Gastrocnemius medialis (tissue), 4 donors: Measurements from ENCODE around the gene KIF5A. TPM values are rescaled to one million over a fixed set of nuclear protein-coding genes. Genes with fewer than 3 reads are reported as not detected.
"Not testable (repeated sequence)": the region's sequence is repeated elsewhere in the genome, so short reads cannot be mapped to it uniquely, and the experiment has no call there.

Source experiments
- ATAC-seq, 2 donors: fragments of 150-250 bp; one replicate each; pipeline ENCODE4 v1.9.1; 2016
- DNase-seq, 2 donors: peaks; one replicate each; pipeline ENCODE4 v3.0.0-alpha.2; 2019
- H3K27ac ChIP-seq, 4 donors: fragments of 200-600 bp; sonication (generic); 1 replicate in 1 of 4; 2 replicates in 3 of 4; pipeline ENCODE4 v1.5.1; 2016 to 2018; ENCODE audit warnings: mild to moderate bottlenecking in 2 of 4, moderate library complexity in 1 of 4
- H3K27me3 ChIP-seq, 3 donors: fragments of 200-600 bp; sonication (generic) in 2 of 3; 1 replicate in 1 of 3; 2 replicates in 2 of 3; pipeline versions ENCODE4 v1.5.1 to v1.6.0; 2016 to 2019; ENCODE audit warnings: mild to moderate bottlenecking in 1 of 3, moderate library complexity in 1 of 3
- H3K36me3 ChIP-seq, 2 donors: fragments of 200-600 bp; sonication (generic) in 1 of 2; one replicate each; pipeline ENCODE4 v1.5.1; 2017 to 2018
- H3K4me1 ChIP-seq, 2 donors: fragments of 200-600 bp; sonication (generic) in 1 of 2; one replicate each; pipeline ENCODE4 v1.5.1; 2016 to 2017; ENCODE audit warnings: mild to moderate bottlenecking in 2 of 2
- H3K4me3 ChIP-seq, 4 donors: fragments of 200-600 bp; sonication (generic) in 3 of 4; 1 replicate in 1 of 4; 2 replicates in 3 of 4; pipeline ENCODE4 v1.5.1; 2016 to 2019; ENCODE audit warnings: mild to moderate bottlenecking in 2 of 4
- H3K9me3 ChIP-seq, 3 donors: fragments of 200-600 bp; sonication (generic) in 2 of 3; 1 replicate in 1 of 3; 2 replicates in 2 of 3; pipeline ENCODE4 v1.5.1; 2016 to 2019
- CTCF ChIP-seq, 5 experiments: fragments of 450-650 bp in 3 of 5; fragments of 200-600 bp in 2 of 5; sonication (generic) in 2 of 5; IDR thresholded peaks in 4 of 5; conservative IDR thresholded peaks in 1 of 5; 1 replicate in 4 of 5; 2 replicates in 1 of 5; pipeline ENCODE4 v1.5.1; 2016 to 2019; ENCODE audit warnings: antibody characterized with exemption in 5 of 5, mild to moderate bottlenecking in 3 of 5, moderate library complexity in 3 of 5
- POLR2A ChIP-seq, 2 donors: fragments of 450-650 bp; IDR thresholded peaks; one replicate each; pipeline ENCODE4 v1.6.1; 2017; ENCODE audit warnings: antibody characterized with exemption in 2 of 2, mild to moderate bottlenecking in 2 of 2, moderate library complexity in 2 of 2
- in situ Hi-C, 4 donors: fragments of 200-750 bp; cut with MboI; loops; one replicate each; pipeline versions ENCODE4 v1.15.0 to v1.8.0; 2017; ENCODE audit warnings: low sequenced_read_pairs in 4 of 4
- intact Hi-C: fragments of 100-400 bp; cut with DNase I; formaldehyde crosslinking; loops from one replicate; pipeline ENCODE4 v1.15.1; 2023; ENCODE audit warnings: low total_unique reads
- total RNA-seq, 4 donors: library from RNA; depleted of rRNA; stranded (reverse); fragments of >200 nt; gene quantifications; one replicate each; pipeline versions ENCODE4 v1.1.0 to v1.2.3, GENCODE V29; 2016

KIF5A gene
- total RNA-seq, 4 donors from 2014 or later = 0.09 to 0.36 TPM; not detected in 2

GRCh38 chr12:57615637-57616036, 65.8 kb downstream of the KIF5A start:
- no peak for TF ChIP-seq CTCF (IDR thresholded peaks at IDR 0.05 in 4 of 5, conservative IDR thresholded peaks at IDR 0.05 in 1 of 5)
- TF ChIP-seq POLR2A (IDR thresholded peaks at IDR 0.05) = no peak
- no peak for ATAC-seq
- intact Hi-C loops (no loop called here), in situ Hi-C loops (no loop called here)
- Histone ChIP-seq H3K27me3 (peaks cover 39 to 66% (median 49%) of the 10 kb centered on the region in 3 donors), H3K4me3 (no peak overlapping the region), H3K27ac (no peak overlapping the region), H3K4me1 (peaks cover 0 to 10% of the 10 kb centered on the region in 2 donors), H3K36me3 (no peaks in the 10 kb centered on the region), H3K9me3 (no peaks in the 10 kb centered on the region)
- no peak for DNase-seq

GRCh38 chr12:57616383-57617101, 66.7 kb downstream of the KIF5A start:
- TF ChIP-seq CTCF (IDR thresholded peaks at IDR 0.05 in 4 of 5, conservative IDR thresholded peaks at IDR 0.05 in 1 of 5) = no peak
- TF ChIP-seq POLR2A (IDR thresholded peaks at IDR 0.05) = no peak
- no peaks in the 10 kb centered on the region for H3K36me3 ChIP-seq
- no peak for ATAC-seq
- peaks cover 42 to 66% (median 49%) of the 10 kb centered on the region in 3 donors for H3K27me3 ChIP-seq
- intact Hi-C loops (no loop called here), in situ Hi-C loops (no loop called here)
- no peak for DNase-seq
- no peak overlapping the region for H3K27ac ChIP-seq
- H3K4me1 ChIP-seq = peaks cover 6 to 11% of the 10 kb centered on the region in 2 donors
- H3K4me3 ChIP-seq = no peak overlapping the region
- no peaks in the 10 kb centered on the region for H3K9me3 ChIP-seq

GRCh38 chr12:57617942-57618341, 68.1 kb downstream of the KIF5A start:
- Histone ChIP-seq H3K27me3 (peaks cover 49 to 65% (median 53%) of the 10 kb centered on the region in 3 donors), H3K4me3 (no peak overlapping the region), H3K9me3 (no peaks in the 10 kb centered on the region), H3K36me3 (no peaks in the 10 kb centered on the region), H3K27ac (no peak overlapping the region), H3K4me1 (peaks cover 8 to 14% of the 10 kb centered on the region in 2 donors)
- ATAC-seq = no peak
- TF ChIP-seq POLR2A (IDR thresholded peaks at IDR 0.05) (no peak), CTCF (IDR thresholded peaks at IDR 0.05 in 4 of 5, conservative IDR thresholded peaks at IDR 0.05 in 1 of 5) (no peak)
- no peak for DNase-seq
- in situ Hi-C loops (no loop called here), intact Hi-C loops (no loop called here)

- intact Hi-C loops, H3K4me3 ChIP-seq, H3K9me3 ChIP-seq, DNase-seq, H3K27ac ChIP-seq, in situ Hi-C loops, H3K36me3 ChIP-seq, ATAC-seq: not testable (repeated sequence)
- H3K4me1 ChIP-seq = peaks cover 8 to 14% of the 10 kb centered on the region in 2 donors
- H3K27me3 ChIP-seq = peaks cover 50 to 65% (median 52%) of the 10 kb centered on the region in 3 donors
These were observed 68.6 kb downstream of the KIF5A start for GRCh38 chr12:57618431-57618830.

- TF ChIP-seq CTCF (IDR thresholded peaks at IDR 0.05 in 4 of 5, conservative IDR thresholded peaks at IDR 0.05 in 1 of 5) (no peak), POLR2A (IDR thresholded peaks at IDR 0.05) (no peak)
- intact Hi-C loops = no loop called here
- peaks cover 8 to 14% of the 10 kb centered on the region in 2 donors for H3K4me1 ChIP-seq
These were observed 69.2 kb downstream of the KIF5A start for GRCh38 chr12:57618966-57619433.

More at GRCh38 chr12:57618966-57619433, 69.2 kb downstream of the KIF5A start:
- no peak overlapping the region for H3K4me3 ChIP-seq
- no peaks in the 10 kb centered on the region for H3K36me3 ChIP-seq
- peaks cover 55 to 64% (median 58%) of the 10 kb centered on the region in 3 donors for H3K27me3 ChIP-seq
- no peaks in the 10 kb centered on the region for H3K9me3 ChIP-seq
- no peak overlapping the region for H3K27ac ChIP-seq
- in situ Hi-C loops = no loop called here
- ATAC-seq (no peak), DNase-seq (no peak)
